Breast epithelium (tissue), 3 donors: ENCODE measurements around the gene NSMCE4A.

Experiments
- POLR2A ChIP-seq: fragments of 450-650 bp; IDR thresholded peaks from one replicate; pipeline ENCODE4 v1.6.1; 2016; ENCODE audit warnings: antibody characterized with exemption, mild to moderate bottlenecking, moderate library complexity
- TF ChIP-seq, protein P1 (sequence below), 3 donors: fragments of 450-650 bp; IDR thresholded peaks; one replicate each; pipeline ENCODE4 v1.5.1; 2016 to 2017; ENCODE audit warnings: antibody characterized with exemption in 3 of 3, mild to moderate bottlenecking in 3 of 3, moderate library complexity in 3 of 3

DNA sequence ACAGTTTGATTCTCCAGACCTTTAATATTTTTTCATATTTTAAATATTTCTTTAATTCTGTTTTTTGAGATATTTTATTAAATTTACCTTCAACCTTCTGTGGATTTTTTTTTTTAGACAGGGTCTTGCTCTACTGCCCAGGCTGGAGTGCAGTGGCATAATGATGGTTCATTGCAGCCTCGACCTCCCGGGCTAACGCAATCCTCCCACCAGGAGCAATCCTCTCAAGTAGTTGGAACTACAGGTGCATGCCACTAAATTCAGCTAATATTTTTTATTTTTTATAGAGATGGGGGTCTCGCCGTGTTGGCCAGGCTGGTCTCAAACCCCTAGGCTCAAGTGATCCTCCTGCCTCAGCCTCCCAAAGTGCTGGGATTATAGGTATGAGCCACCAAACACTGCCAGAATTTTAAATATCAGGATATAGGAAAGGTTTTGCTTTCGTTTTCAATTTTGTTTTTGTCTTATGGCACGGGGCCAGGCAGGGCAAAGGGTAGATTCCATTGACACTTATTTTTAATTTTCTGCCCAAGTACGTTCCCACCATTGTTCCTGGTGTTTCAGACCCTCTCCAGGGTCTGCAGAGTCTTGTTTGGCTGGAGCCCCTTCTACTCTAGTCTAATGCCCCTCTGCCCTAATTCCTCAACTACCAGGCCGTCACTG is 15.1 kb upstream of the NSMCE4A start:
- TF ChIP-seq, protein P1, sequence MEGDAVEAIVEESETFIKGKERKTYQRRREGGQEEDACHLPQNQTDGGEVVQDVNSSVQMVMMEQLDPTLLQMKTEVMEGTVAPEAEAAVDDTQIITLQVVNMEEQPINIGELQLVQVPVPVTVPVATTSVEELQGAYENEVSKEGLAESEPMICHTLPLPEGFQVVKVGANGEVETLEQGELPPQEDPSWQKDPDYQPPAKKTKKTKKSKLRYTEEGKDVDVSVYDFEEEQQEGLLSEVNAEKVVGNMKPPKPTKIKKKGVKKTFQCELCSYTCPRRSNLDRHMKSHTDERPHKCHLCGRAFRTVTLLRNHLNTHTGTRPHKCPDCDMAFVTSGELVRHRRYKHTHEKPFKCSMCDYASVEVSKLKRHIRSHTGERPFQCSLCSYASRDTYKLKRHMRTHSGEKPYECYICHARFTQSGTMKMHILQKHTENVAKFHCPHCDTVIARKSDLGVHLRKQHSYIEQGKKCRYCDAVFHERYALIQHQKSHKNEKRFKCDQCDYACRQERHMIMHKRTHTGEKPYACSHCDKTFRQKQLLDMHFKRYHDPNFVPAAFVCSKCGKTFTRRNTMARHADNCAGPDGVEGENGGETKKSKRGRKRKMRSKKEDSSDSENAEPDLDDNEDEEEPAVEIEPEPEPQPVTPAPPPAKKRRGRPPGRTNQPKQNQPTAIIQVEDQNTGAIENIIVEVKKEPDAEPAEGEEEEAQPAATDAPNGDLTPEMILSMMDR (IDR thresholded peaks at IDR 0.05) = no peak
- no peak for TF ChIP-seq POLR2A
